ENCODE results near the gene RPS6KB2. TPM values are rescaled to one million over a fixed set of nuclear protein-coding genes. Genes with fewer than 3 reads are reported as not detected.

RPS6KB2 gene
- total RNA-seq, 4 donors from 2014 or later, result 22.2 to 35.4 (median 27.0) TPM

DNA sequence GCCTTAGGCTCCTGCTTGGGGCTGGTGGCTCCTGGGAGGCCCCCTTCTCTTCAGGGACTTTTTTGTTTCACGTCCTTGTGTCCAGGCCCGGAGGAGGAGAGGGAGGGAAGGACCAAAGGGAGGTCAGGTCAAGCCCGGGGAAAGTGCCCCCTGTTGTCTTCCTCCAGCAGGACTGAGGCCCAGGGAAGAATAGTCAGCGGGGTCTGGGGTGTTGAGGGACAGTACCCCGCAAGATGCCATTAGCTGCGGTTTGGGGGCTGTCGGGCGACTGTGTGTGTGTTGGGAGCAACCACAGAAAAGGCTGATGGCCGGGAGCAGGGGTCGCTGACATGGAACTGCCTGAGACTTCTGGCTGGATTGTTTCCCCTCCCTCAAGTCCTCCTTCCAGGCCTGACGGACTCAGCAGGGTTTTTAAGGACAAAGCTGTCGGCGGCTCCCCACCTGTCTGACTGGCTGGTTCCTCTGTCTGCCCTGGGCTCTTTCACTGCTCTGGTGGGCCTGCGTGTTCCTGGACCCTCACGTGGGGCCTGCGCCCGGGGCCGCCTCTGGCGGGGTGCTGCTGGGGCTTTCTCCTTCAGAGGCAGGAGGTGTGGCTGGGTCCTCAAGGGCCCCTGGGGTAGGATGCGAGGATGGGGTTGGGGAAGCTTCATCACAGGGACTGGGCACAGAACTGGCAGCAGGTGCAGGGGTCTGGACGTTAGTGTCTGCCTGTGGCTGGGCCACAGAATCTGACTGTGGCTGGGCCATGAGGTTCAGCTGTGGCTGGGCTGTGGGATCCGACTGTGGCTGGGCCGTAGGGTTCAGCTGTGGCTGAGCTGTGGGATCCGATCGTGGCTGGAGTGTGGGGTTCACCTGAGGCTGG is 22.7 kb downstream of the RPS6KB2 start:
- TF ChIP-seq, protein P1, sequence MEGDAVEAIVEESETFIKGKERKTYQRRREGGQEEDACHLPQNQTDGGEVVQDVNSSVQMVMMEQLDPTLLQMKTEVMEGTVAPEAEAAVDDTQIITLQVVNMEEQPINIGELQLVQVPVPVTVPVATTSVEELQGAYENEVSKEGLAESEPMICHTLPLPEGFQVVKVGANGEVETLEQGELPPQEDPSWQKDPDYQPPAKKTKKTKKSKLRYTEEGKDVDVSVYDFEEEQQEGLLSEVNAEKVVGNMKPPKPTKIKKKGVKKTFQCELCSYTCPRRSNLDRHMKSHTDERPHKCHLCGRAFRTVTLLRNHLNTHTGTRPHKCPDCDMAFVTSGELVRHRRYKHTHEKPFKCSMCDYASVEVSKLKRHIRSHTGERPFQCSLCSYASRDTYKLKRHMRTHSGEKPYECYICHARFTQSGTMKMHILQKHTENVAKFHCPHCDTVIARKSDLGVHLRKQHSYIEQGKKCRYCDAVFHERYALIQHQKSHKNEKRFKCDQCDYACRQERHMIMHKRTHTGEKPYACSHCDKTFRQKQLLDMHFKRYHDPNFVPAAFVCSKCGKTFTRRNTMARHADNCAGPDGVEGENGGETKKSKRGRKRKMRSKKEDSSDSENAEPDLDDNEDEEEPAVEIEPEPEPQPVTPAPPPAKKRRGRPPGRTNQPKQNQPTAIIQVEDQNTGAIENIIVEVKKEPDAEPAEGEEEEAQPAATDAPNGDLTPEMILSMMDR (IDR thresholded peaks at IDR 0.05; ENCODE audit: low read depth), result no peak

DNA sequence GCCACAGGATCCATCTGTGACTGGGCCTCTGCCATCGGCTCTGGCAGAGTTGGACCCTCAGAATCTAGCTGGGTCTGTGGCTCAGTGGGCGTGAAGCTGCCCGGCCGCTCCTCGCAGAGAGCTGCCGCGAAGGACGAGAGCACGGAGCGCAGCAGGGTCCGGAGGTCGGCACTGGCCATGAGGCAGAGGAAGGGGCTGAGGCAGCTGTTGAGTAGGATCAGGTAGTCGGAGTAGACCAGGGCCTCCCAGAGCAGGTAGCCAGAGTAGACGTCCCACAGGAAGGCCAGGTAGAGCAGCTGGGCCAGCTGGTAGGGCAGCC is 23.3 kb downstream of the RPS6KB2 start:
- TF ChIP-seq, protein P1 (IDR thresholded peaks at IDR 0.05; ENCODE audit: low read depth), result no peak

DNA sequence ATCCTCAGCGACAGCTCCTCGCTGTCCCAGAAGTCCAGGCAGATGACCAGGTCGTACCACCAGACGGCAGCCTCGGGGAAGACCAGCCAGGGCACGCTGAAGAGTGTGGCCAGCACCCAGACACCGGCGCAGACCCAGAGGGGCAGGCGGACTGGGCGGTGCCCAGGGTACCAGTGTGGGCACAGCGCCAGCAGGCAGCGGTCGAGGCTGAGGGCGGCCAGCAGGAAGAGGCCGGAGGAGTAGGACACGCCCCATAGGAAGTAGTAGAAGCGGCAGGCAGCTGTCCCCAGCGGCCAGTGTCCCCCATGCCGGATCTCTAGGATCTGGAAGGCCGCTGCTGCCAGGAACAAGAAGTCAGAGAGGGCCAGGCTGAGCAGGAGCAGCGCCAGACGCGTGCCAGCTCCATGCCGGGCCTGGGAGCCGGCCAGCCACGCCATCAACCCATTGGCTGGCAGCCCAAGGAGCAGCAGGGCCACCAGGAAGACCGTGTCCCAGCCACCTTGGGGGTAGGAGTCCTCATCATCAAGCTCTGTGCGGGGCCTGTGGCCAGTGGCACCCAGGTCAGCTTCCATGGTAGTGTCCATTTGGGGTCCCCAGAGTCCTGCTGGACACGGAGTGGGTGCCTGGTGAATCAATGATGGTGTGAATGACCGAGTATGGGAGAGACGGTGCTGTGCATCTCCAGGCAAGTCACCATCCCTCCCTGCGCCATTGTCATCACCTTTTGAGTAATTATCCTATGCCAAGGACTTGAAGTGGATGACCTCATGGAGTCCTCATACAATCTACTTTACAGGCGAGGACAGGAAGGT is 24.1 kb downstream of the RPS6KB2 start, which contains the start of gene GPR152:
GPR152 (minus strand) TSS at position 589 of the 812 bp plus-strand sequence; CDS start at position 584, 5 bp downstream.
- TF ChIP-seq, protein P1 (IDR thresholded peaks at IDR 0.05; ENCODE audit: low read depth), result no peak

DNA sequence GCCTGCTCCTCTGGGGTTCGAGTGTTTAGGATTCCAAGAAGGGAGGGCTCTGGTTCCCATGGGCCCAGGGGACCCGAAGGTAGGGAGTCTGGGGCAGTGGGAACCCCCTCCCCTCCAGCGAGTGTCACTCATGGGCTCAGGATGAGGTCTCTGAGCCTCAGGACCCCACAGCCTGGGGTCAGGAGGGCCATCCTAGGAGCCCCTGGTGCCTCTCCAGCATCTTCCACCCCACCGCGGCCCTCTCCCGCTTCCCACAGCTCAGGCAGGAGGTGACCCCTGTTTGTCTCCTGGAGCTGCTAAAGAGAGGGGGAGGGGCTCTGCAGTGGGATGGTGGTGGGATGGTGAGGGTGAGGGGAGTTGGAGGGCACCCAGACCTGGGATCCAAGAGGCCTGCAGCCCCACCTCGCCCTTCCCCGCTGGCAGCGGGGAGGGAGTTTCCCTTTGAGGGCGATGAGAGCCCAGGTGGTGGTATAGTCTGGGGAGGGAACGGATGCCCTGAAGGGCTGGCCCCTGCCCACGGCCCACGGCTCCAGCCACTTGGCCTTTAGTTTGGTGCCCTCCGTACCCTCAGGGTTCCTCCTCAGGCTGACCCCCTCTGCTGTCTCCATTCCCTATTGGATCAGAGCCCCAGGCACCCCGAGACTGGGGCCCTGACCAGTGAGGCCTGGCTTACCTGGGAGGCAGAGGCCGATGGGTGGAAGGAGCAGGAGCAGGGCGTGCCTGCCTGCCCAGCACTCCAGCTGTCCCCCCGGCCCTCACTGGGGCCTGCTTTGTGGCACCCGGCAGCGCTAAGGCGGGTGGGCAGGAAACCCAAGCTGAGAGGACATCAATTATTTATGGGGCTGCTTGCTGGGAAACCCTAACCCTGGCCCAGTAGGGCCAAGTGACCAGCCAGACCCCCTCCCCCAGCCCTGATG is 25.8 kb downstream of the RPS6KB2 start:
- TF ChIP-seq, protein P1 (IDR thresholded peaks at IDR 0.05; ENCODE audit: low read depth), result no peak

DNA sequence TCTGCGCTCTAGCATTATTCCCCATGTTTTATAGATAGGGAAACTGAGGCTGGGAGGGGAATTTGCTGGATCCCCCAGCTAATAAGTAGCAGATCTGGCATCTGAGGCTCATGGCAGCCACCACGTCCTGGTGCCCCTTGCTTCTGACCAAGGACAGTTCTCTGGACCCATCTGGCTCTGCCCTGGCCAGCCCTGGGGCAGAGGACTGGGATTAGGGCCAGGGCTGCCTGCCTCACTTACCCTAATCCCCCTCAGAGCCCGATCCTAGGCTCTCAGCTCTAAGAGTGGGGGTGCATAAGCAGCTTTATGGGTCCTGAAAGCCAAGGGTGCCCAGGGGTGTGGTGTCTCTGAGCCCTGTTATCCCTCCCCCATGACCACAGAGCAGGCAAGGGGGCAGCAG is 26.8 kb downstream of the RPS6KB2 start, which contains the start of gene CABP4:
CABP4 (plus strand) TSS at position 301 of the 400 bp plus-strand sequence; CDS start at position 371, 70 bp downstream.
- TF ChIP-seq, protein P1 (IDR thresholded peaks at IDR 0.05; ENCODE audit: low read depth), result no peak

DNA sequence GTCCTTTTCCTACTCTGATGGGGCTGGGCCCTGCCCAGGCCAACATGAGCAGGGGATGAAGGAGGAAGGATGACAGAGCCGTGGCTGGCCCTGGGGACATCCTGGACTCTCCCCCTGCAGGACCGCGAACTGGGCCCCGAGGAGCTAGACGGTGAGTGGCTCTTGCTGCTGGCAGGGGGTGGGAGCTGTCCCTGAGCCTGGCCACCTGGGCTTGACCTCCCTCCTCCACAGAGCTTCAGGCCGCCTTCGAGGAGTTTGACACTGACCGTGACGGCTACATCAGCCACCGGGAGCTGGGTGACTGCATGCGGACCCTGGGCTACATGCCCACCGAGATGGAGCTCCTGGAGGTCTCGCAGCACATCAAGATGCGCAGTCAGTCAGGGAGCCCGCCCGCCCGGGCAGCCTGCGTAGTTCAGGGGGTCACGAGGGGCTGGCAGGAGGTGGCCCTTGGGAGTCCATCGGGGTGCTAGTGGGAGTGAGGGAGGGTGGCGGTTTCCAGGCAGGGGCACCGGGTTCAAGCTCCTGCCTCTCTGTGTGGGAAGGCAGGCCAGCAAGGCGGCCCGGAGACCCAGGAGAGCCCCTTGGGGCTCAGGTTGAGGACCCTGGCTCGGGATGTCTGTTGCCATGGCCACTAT is 27.9 kb downstream of the RPS6KB2 start:
- TF ChIP-seq, protein P1 (IDR thresholded peaks at IDR 0.05; ENCODE audit: low read depth), result no peak

All from subcutaneous adipose tissue (tissue), 4 donors.